GM19035 (cell line): ENCODE data around the gene KIAA1614.

ENCODE experiments used
- ATAC-seq: cut with Tn5 transposase; IDR thresholded peaks from one replicate; pipeline ENCODE4 v1.9.1; 2021; ENCODE audit not compliant: unreplicated experiment

Gene KIAA1614

DNA sequence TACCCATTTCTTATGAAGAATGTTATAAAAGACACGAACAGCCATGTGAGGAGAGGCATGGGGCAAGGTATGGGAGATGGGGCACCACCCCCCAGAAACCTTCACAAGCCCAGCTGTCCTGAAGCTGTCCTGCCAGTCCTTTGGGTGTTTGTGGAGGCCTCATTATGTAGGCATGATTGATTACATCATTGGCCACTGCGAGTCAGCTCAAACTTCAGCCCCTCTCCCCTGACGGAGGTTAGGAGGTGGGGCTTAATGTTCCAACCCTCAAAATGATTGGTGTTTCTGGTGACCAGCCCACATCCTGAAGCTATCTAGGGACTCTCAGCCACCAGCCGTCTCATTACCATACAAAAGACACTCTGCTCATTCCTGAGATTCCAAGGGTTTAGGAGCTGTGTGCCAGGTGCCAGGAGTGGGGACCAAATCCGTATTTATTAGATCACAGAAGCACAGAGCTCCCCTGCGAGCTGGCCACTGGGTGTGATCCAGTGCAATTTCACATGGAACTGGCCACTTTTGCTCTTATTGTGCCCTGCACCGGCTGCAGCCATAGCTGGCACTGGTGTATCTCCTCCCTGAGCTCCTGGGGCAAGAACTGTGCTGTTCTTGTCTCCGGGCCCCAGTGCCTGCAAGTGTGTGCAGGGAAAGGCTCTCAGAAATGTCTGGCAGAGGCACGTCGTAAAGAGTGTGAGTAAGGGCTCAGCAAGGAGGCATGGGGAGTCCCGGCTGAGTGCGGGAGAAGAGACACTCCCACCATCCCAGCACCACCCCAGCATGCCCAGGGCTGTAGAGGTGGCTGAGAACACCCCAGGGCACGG is 10.5 kb downstream of the KIAA1614 start:
- no peak for ATAC-seq

DNA sequence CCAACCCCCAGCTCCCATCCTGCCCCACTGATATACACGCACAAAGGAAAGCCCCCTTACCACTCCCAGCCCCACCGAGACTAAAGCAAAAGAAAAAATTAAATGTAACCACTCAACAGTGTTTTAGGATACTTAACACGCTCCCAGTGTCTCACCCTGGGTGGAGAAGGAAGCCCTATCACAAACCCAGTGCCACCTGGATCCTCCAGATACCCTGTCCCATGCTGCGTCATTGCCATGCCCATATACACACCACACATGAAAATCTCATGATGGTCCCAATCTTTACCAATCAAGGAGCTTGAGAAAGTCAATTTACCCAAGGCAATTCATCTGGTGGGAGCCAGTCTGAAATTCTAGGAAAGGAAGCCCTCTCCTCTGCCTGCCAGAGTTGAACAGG is 11.2 kb downstream of the KIAA1614 start:
- ATAC-seq, result no peak

DNA sequence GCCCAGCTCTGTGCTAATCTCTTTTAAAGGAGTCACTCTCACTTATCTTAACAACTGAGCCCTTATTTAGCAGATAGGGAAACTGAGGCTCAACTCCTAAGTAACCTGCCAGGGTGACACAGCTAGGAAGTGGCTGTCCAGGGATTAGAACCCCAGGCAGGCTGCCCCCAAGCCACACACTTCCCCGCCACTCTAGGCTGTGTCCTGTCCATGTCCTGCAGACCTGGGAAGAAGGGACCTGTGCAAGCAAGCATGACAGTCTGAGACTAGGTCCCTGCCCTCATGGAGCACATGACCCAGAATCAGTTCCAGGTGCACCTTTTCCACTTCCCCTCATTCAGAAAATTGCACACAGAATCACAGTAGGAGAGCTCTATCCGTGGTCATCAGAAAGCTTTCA is 12.2 kb downstream of the KIAA1614 start:
- no peak for ATAC-seq

DNA sequence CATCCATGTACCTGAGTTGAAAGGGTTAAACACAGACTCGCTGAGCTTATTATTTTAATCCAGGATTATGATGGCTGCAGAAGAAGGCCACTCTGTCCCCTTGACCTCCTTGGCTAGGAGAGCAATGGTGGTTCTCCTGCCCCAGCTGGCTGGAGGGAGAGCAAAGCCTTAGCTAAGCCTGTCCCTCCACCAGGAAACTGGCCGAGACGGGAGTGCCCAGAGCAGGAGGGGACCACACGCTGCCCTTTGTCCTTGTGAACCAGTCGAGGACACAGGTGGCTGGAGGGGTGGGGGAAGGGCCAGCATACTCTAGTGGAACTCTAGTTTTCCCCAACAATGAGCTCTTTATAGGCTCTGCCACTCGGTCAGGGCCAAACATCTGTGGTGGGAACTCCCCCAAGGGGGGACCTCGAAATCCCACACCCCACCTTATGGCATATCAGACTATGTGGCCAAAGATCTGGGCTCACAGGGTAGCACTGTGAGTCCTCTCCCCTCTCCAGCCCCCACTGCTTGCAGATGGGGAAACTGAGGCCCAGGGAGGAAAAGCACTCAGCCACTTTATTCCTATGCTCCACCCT is 12.9 kb downstream of the KIAA1614 start:
- ATAC-seq, result no peak

DNA sequence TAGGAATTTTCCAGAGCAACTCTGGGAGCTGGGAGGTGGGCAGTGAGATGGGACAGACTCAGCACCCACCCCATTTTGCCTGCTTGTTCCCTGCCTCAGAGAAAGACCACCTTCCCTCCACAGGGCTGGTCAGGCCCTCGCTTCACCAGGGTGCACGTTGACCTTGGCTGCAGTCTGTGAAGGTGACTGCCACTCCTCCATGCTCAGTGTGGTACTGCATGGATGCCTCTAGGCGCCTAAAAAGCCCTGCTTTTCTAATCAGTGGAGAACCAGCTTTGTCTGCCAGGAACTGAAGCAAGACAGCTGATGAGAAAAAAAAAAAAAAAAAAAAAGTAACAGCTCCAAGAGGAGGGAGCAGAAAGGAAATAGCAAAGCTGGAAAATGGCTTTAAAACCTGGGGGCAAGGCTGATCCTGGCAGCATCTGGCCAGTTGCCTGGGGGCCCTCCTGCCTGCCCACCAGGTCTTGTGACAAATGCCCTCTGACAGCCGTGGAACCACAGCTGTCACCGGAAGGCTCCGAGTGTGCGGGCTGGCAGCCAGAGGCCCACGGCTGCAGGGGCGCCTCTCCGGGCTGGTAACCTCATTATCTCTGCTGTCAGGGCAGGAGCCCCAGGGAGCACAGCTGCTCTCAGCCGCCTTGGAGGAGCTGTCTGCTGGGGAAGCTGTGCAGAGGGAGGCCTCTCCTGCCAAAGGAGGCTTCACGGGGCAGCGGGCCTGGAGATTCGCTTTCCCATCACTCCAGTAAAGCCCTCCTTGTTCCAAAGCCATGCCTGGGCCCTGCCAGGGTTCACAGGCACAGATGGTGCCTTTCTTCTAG is 13.7 kb downstream of the KIAA1614 start:
- no peak for ATAC-seq

DNA sequence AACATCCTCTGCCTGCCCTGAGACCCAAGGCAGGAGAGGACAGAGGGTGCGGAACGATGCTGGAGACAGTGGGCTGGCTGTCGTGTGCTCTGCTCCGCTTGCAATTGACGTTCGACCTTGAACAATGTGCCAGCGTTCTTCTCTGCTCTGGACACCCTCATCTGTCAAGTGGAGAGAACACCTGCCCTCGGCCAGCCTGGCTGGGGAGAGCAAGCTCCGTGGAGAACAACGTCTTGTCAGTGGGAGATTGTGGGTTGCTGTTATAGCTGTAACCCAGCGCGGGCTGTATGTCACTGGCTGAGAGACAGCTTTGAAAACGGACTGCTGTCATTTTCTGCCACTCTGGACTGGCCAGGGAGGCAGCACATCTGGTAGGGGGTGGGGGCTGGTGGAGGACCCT is 14.7 kb downstream of the KIAA1614 start:
- ATAC-seq, result no peak

DNA sequence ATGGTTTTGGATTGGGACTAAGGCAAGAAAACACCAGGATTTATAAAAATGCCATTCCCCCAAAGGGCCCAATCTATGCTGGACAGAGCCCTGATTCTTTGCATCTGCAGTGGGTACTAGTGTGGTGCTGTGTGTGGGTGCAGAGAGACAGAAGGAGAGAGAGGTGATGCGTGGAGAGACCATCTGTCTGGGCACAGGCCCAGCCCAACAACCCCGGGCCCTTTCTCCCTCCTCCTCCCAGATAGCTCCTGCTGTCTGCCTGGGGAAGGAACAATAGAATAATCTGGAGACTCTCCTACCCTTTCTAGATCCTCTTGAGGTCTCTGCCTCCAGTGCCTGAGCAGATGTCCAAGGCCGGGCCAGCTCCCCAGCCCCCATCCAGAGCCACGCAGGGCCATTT is 15.1 kb downstream of the KIAA1614 start:
- ATAC-seq, result no peak

DNA sequence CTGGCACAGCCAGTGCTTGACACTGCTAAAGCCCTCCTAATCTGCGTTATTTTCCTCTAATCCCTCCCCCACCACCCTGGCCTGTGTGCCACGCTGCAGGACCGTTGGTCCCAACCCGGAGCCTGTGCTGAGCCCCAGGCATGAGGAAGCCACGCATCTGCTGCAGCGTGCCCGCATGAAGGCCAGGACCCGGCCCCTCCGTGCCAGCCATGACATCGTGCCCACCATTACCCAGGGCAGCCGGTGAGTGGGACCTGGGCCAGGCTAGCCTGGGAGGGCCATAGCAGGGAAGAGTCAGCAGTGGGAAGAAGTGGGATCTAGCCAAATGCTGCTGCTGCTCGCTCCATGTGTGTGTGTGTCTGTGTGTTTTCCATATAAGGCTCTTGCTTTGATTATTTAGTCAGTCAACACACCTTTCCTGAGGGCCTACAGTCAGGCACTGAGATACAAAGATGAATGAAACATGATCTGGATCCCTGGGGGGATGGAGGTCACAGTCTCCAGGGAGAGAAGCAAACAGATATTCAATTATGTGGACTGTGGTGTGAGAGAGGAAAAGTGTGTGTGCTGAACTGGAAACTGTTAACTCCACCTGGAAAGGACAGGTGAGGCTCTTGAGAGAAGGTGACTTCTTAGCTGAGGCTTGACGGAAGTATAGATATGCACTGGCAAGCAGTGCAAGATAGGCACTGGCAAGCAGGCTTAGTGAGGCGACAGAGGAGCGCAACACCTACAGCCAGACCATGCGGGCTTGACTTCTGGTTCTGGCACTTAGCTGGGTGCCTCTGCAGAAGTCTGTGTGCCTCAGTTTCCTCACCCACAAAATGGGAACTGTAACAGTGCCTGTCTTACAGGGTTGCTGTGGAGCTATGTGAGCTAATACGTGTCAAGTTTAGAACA is 15.9 kb downstream of the KIAA1614 start:
- no peak for ATAC-seq

DNA sequence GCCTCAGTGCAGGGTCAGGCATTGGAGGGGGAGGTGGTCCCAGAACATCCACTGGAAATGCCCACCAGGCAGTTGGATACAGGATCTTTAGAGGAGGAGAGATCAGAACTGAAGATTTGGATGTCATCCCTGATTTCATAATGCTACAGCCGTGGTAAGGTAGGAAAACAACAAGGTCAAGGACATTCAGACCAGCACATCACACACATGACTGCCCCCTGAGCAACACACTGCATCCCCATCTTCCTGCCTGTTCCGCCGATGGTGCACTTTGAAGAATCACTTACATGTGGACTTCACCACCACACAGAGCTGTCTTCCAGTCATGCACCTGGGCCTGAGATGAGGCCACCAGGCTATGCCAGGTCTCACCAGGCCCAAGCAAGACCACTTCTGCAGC is 16.7 kb downstream of the KIAA1614 start:
- no peak for ATAC-seq

DNA sequence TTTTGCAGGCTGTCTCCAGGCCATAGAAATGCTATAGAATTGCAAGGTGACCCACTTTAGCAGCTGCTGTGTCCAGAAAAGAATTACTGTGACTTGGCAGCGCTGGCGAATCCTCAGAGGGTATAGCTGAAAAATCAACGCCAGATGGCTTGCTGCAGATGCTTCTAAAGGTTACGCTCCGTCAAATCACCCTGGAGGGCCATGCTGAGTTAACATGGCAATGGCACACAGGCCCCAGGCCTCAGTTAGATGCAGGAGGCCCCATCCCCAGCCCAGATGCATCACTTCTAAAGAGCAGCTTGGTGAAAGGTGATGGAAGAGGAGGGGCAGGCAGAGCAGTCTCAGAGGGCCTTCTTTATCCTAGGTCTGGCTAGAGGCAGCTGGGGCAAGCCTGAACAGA is 18.0 kb downstream of the KIAA1614 start:
- no peak for ATAC-seq

DNA sequence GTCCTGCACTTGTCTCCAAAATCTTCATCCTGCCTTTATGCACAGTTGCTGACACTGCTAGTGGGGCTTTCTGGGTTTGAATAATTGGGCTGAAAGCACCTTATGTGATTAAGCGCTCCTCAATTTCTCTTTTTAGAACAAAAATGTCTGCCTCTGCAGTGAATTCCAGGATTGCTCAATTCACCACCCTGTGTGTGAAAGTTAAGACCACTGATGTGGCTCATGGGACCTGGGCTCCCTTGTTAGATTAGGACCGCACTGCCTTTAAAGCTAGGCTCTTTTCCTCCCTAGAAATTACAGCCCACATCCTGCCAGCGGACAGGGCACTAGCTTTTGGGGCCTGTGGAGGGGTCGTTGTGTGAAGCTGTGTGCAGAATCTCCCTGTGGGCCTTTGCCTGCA is 18.8 kb downstream of the KIAA1614 start:
- ATAC-seq, result no peak

DNA sequence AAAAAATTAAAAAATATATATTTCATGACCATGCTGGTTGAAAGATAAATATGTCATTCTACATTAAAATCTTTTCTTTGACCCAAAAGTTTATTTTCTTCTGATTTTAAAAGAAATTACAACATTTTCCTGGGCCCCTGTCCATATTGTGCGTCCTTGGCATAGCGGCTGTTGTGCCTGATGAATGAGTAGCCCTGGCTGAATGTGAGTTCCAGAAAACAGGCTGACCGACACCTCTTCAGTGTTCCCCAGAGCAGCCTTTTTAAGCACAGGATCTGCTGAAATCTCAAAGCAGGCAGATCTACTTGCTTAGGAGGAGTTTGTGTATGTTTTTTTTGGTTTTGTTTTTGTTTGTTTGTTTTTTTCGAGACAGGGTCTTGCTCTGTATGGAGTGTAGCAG is 19.7 kb downstream of the KIAA1614 start:
- no peak for ATAC-seq

DNA sequence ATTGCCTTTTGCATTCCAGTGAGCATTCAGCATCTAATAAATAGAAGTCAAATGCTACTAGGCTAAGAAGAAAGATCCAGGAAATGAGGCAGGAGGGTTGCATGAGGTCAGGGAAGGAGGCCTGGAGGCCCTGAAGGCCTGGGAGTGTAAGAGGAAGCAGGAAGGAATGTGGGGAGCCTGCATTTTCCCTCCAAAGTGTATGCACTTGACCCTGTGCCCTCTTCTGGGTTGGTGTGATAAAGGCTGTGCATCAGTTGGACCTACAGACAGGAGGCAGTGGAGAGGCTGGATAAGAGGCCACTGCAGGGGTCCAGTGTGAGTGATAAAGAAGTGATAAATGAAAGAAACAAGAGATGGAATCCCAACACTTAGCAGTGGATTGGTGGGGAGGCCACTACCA is 20.4 kb downstream of the KIAA1614 start:
- ATAC-seq, result no peak

DNA sequence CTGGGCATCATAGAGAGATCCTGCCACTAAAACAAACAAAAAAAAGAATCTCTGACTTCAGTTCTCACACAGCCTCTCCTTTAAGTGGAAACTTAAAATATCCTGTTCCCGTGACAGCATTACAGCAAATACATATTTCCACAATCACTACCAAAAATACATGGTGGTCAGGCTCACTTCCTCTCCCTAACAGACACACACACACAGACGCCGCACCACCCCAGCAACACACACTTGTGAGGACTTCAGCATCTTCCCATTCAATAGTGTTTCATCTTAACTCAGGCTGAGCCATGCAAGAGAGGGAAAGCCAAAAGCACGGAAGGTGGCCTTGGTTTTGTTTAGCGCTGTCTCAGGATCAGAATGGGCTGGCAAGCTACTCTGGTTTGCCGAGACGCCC is 21.9 kb downstream of the KIAA1614 start:
- no peak for ATAC-seq

DNA sequence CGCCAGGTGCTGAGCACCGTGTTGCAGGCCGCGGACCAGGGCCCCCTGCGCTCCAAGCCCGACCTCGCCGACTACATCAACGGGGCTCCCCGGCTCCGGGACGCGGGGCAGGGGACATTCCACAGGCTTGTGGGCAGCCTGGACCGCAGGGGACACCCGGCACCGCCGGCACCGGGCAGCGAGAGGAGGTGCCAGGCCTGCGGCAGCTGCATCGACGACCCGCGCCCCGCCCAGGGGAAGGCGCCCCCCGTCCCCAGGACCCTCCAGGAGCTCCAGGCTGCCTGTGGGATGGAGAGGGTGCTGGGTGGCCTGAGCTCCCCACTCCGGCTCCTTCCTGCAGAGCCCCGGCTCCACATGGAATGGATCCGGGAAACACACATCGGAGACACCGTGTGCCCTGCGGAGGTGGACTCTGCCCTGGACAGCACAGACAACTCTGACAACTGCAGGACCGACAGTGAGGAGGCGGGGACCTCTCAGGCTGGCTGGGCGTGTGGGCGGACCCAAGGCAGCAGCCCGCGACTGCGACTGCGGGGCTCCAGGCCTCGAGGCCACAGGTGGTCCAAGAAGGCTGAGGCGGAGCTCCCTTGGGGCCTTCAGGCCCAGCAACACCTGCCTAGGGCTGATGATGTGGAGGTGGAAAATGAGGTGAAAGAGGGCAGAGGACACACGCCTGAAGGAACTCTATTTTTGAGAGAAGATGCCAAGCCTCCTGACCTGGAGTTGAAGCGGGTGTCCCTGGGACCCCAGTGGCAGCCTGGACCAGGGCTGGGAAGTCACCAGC is 22.8 kb downstream of the KIAA1614 start:
- no peak for ATAC-seq

DNA sequence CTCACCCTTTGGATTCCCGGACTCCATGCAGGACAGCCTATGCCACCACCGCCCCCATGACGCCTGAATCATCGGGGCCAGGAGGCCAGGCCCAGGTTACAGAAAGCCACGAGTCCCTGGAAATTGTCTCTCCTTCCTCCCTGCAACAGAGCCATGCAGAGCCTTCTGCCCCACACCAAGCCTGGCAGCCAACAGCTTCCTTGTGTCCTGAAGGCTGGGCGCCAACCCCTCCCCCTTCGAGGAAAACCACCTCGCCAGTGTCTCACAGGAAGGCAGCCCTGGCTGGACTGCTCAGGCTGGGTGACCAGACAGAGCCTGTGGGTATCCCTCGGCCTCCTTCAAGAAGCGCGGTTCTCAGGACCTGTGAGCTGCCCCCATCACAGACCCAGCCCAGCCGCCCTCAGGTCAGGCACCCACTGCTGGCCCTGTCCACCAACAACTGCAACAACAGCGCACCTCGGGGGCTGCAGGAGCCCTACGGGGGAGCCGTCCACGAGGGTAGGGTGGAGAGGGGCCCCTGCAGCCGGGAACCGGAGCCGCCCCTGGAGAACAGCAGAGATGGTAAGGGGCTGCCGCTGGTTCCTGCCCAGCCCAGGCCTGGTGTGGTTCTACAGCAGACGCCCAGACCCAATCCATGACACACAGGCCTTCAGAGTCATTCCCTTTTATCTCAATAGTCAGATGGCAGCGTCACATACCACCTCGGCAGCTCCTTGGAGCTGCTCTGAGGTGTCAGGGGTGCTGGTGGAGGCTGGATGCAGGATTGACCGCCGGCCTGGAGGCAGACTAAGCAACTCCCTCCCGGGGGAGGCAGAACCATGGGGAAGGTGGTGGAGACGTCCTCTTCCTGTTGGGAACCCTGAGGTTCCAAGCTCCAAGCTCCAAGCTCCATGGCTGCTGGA is 23.7 kb downstream of the KIAA1614 start:
- ATAC-seq, result no peak

DNA sequence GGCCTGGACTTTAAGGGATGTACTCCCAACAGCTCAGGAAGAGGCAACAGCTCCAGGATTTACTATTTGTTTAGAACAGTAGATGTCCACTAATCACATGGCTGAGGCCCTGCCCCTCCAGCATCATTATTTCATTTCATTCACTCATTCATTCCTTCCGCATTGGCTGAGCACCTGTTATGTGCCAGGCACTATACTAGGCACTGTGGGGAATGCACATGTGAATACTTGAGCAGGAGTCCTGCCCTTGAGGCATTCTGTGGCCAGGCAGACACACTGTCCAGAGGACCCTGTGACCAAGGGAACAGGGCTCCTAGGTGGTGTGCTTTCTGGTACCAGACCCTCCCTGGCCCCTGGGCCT is 24.3 kb downstream of the KIAA1614 start:
- ATAC-seq, result no peak

DNA sequence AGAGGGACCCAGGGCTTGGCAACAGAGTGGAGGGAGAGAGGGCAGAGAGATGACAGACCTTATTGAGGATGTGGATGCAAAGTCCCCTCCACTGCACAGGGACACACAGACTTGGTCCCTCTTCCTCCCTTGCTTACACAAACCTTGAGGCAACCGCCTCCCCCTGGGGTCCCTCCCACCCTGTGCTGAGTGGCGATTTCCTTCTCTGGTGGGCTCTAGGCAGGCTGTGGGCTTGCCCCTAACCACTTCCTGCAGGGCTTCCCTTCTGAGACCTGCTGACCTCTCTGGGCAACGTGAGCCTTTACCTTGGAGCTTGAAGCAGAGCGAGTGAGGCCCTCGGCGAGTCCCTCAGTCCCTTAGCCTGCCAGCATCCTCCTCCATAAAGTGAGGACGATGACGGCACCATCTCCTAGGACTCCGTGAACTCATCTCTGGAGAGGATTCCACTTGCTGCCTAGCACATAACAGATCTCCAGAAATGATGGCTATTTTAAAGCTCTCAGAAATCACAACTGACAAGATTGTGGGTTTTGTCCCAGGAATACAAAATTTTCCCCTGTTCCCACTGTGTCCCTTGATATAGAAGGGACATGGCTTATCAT is 25.0 kb downstream of the KIAA1614 start:
- no peak for ATAC-seq
